Measurements from ENCODE around the gene SCGB2B2.

SCGB2B2 gene

GRCh38 chr19:34678421-34678820 lies 1.5 kb upstream of the SCGB2B2 start:
- no peaks in the 10 kb centered on the region for H3K4me1 ChIP-seq (ENCODE audit: insufficient read depth, insufficient read length)
- H3K27me3 ChIP-seq (ENCODE audit: insufficient read depth, insufficient read length) = no peaks in the 10 kb centered on the region
- DNase-seq (ENCODE audit: low read depth, low spot score) = no peak
- no peak for TF ChIP-seq YY1 (IDR thresholded peaks at IDR 0.05; ENCODE audit: insufficient read depth, insufficient read length)
- TF ChIP-seq ZNF274 (IDR thresholded peaks at IDR 0.05; ENCODE audit: low read depth, low read length) = no peak
- TF ChIP-seq SUZ12 (IDR thresholded peaks at IDR 0.05; ENCODE audit: extremely low read depth, insufficient read depth, insufficient read length) = no peak
- H3K9ac ChIP-seq (ENCODE audit: insufficient read length, low read depth) = peak overlapping the region; percentile 83
- H3K4me3 ChIP-seq (ENCODE audit: insufficient read length, low read depth) = peak overlapping the region; percentile 74
- peaks cover 34% of the 10 kb centered on the region for H3K36me3 ChIP-seq (ENCODE audit: insufficient read depth, insufficient read length, low read length)
- H3K9me3 ChIP-seq (ENCODE audit: insufficient read depth, low read length) = peaks cover 9% of the 10 kb centered on the region

DNA sequence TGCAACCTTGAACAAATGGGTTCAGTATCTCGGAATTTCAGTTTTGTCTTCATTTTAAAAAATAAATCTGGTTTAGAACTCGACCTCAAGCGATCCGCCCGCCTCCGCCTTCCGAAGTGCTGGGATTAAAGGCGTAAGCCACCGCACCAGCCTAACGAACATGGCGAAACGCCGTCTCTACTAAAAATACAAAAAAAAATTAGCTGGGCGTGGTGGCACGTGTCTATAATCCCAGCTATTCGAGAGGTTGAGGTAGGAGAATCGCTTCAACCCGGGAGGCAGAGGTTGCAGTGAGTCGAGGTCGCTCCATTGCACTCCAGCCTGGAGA lies 1.1 kb upstream of the SCGB2B2 start:
- no peak for TF ChIP-seq SUZ12 (IDR thresholded peaks at IDR 0.05; ENCODE audit: extremely low read depth, insufficient read depth, insufficient read length)
- no peak for TF ChIP-seq YY1 (IDR thresholded peaks at IDR 0.05; ENCODE audit: insufficient read depth, insufficient read length)
- no peak for TF ChIP-seq ZNF274 (IDR thresholded peaks at IDR 0.05; ENCODE audit: low read depth, low read length)
- Histone ChIP-seq H3K4me1 (ENCODE audit: insufficient read depth, insufficient read length) (no peaks in the 10 kb centered on the region), H3K4me3 (ENCODE audit: insufficient read length, low read depth) (peak overlapping the region; percentile 74), H3K27me3 (ENCODE audit: insufficient read depth, insufficient read length) (no peaks in the 10 kb centered on the region), H3K36me3 (ENCODE audit: insufficient read depth, insufficient read length, low read length) (peaks cover 32% of the 10 kb centered on the region), H3K9ac (ENCODE audit: insufficient read length, low read depth) (peak overlapping the region; percentile 83), H3K9me3 (ENCODE audit: insufficient read depth, low read length) (peaks cover 6% of the 10 kb centered on the region)
- no peak for DNase-seq (ENCODE audit: low read depth, low spot score)

DNA sequence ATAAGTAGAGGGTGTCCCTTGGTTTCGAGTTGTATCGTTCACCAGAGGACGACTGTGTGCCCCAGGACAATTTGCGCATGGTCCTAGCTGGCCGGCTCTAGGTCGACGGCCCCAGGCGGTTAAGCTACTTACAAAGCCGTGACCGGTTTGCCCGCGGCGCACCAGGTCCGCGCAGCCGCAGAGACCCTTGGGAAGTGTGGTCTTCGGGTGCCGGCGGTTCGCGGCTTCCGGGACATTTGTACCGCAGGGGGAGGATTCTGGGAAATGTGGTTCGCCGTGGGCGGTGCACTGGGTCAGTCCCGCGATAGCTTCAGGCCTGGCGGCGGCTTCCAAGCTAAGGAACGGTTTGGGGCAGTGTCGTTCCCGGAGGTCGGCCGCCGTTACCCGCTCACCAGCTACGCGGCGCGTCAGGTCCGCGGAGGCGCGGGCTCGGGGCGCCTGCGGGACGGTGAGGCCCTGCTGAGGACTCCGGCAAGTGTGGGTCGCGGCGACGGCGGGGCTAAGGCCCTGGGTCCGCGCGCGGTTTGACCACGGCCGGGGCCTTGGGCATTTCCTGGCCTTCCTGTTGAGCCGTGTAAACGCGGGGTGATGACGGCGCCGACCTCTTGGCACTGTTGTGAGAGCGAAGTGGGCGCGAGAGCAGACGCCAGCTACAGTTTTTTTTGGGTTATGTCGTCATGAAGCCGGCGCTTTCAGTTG lies 576 bp upstream of the SCGB2B2 start, which contains the start of gene ZNF302:
ZNF302 (plus strand) TSS at position 293 of the 699 bp plus-strand sequence. CDS start 1,127 bp downstream, outside the sequence.
- H3K36me3 ChIP-seq (ENCODE audit: insufficient read depth, insufficient read length, low read length) = peaks cover 28% of the 10 kb centered on the region
- no peaks in the 10 kb centered on the region for H3K4me1 ChIP-seq (ENCODE audit: insufficient read depth, insufficient read length)
- H3K4me3 ChIP-seq (ENCODE audit: insufficient read length, low read depth) = peak within 1 kb of the TSS; percentile 74
- H3K27me3 ChIP-seq (ENCODE audit: insufficient read depth, insufficient read length) = no peaks in the 10 kb centered on the region
- peak within 1 kb of the TSS; percentile 83 for H3K9ac ChIP-seq (ENCODE audit: insufficient read length, low read depth)
- no peak for TF ChIP-seq YY1 (IDR thresholded peaks at IDR 0.05; ENCODE audit: insufficient read depth, insufficient read length)
- H3K9me3 ChIP-seq (ENCODE audit: insufficient read depth, low read length) = 0 out of 2 replicates have a peak, but pooled peaks cover under 1% of the 10 kb centered on the region
- DNase-seq (ENCODE audit: low read depth, low spot score) = peak; percentile 85

DNA sequence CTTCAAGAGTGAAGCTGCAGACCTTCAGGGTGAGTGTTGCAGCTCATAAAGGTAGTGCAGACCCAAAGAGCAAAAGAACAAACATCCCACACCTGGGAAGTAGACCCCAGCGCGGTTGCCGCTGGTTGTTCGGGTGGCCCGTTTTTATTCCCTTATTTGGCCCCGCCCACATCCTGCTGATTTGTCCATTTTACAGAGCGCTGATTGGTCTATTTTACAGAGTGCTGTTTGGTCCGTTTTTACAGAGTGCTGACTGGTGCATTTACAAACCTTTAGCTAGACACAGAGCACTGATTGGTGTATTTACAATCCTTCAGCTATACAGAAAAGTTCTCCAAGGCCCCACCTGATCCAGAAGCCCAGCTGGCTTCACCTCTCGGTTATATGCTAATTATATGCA lies 1.0 kb downstream of the SCGB2B2 start:
- Histone ChIP-seq H3K9me3 (ENCODE audit: insufficient read depth, low read length) (no peaks in the 10 kb centered on the region), H3K27me3 (ENCODE audit: insufficient read depth, insufficient read length) (no peaks in the 10 kb centered on the region), H3K4me3 (ENCODE audit: insufficient read length, low read depth) (no peak overlapping the region), H3K4me1 (ENCODE audit: insufficient read depth, insufficient read length) (no peaks in the 10 kb centered on the region), H3K9ac (ENCODE audit: insufficient read length, low read depth) (no peak overlapping the region), H3K36me3 (ENCODE audit: insufficient read depth, insufficient read length, low read length) (peaks cover 20% of the 10 kb centered on the region)
- no peak for DNase-seq (ENCODE audit: low read depth, low spot score)
- TF ChIP-seq SUZ12 (IDR thresholded peaks at IDR 0.05; ENCODE audit: extremely low read depth, insufficient read depth, insufficient read length) (no peak), ZNF274 (IDR thresholded peaks at IDR 0.05; ENCODE audit: low read depth, low read length) (no peak), YY1 (IDR thresholded peaks at IDR 0.05; ENCODE audit: insufficient read depth, insufficient read length) (no peak)

GRCh38 chr19:34675250-34675649 lies 1.7 kb downstream of the SCGB2B2 start:
- no peak overlapping the region for H3K4me3 ChIP-seq (ENCODE audit: insufficient read length, low read depth)

DNA sequence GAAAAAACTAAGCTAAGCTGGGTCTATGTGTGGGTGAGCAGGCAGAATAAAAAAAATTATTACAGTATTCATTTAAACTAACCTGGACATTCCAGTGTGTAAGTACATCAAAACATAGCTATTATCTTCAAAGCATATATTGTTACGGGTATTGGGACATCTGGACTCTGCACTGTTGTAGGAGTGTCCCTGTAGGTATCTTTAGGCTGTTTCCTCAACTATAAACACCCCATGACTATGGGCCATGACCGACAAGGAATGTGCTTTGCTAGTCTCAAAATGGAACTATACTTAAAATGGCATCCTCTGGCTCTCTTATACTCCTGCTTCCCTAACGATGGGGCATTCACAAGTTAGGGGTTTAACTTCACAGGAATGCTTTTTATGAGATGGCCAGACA lies 3.4 kb downstream of the SCGB2B2 start:
- Histone ChIP-seq H3K36me3 (ENCODE audit: insufficient read depth, insufficient read length, low read length) (peaks cover under 1% of the 10 kb centered on the region), H3K4me1 (ENCODE audit: insufficient read depth, insufficient read length) (no peaks in the 10 kb centered on the region), H3K27me3 (ENCODE audit: insufficient read depth, insufficient read length) (no peaks in the 10 kb centered on the region), H3K9me3 (ENCODE audit: insufficient read depth, low read length) (no peaks in the 10 kb centered on the region), H3K9ac (ENCODE audit: insufficient read length, low read depth) (no peak overlapping the region), H3K4me3 (ENCODE audit: insufficient read length, low read depth) (no peak overlapping the region)
- no peak for DNase-seq (ENCODE audit: low read depth, low spot score)
- TF ChIP-seq ZNF274 (IDR thresholded peaks at IDR 0.05; ENCODE audit: low read depth, low read length) (no peak), SUZ12 (IDR thresholded peaks at IDR 0.05; ENCODE audit: extremely low read depth, insufficient read depth, insufficient read length) (no peak), YY1 (IDR thresholded peaks at IDR 0.05; ENCODE audit: insufficient read depth, insufficient read length) (no peak)

More at GRCh38 chr19:34675250-34675649, 1.7 kb downstream of the SCGB2B2 start:
- H3K9ac ChIP-seq (ENCODE audit: insufficient read length, low read depth) = no peak overlapping the region
- no peaks in the 10 kb centered on the region for H3K9me3 ChIP-seq (ENCODE audit: insufficient read depth, low read length)
- no peaks in the 10 kb centered on the region for H3K4me1 ChIP-seq (ENCODE audit: insufficient read depth, insufficient read length)
- H3K27me3 ChIP-seq (ENCODE audit: insufficient read depth, insufficient read length) = no peaks in the 10 kb centered on the region
- H3K36me3 ChIP-seq (ENCODE audit: insufficient read depth, insufficient read length, low read length) = peaks cover 14% of the 10 kb centered on the region
- no peak for TF ChIP-seq YY1 (IDR thresholded peaks at IDR 0.05; ENCODE audit: insufficient read depth, insufficient read length)
- no peak for TF ChIP-seq ZNF274 (IDR thresholded peaks at IDR 0.05; ENCODE audit: low read depth, low read length)
- TF ChIP-seq SUZ12 (IDR thresholded peaks at IDR 0.05; ENCODE audit: extremely low read depth, insufficient read depth, insufficient read length) = no peak
- no peak for DNase-seq (ENCODE audit: low read depth, low spot score)

DNA sequence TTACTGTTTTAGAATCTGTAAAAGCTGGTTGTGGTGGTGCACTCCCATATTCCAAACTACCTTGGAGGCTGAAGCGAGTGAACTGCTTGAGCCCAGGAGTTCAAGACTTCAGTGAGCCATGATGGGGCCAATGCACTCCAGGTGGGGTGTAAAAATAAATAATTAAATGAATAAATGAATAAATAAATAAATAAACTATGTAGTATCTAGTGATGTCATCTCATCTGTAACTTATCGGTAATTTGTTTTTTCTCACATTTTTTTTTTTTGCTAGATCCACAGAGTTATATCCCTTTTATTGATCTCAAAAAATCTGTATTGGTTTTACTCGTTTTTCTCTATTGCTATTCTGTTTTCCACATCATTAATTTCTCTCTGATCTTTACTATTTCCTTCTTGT lies 5.0 kb downstream of the SCGB2B2 start:
- Histone ChIP-seq H3K4me3 (ENCODE audit: insufficient read length, low read depth) (no peak overlapping the region), H3K27me3 (ENCODE audit: insufficient read depth, insufficient read length) (no peaks in the 10 kb centered on the region), H3K4me1 (ENCODE audit: insufficient read depth, insufficient read length) (peaks cover 2% of the 10 kb centered on the region), H3K9me3 (ENCODE audit: insufficient read depth, low read length) (no peaks in the 10 kb centered on the region), H3K9ac (ENCODE audit: insufficient read length, low read depth) (no peak overlapping the region), H3K36me3 (ENCODE audit: insufficient read depth, insufficient read length, low read length) (no peaks in the 10 kb centered on the region)
- no peak for TF ChIP-seq YY1 (IDR thresholded peaks at IDR 0.05; ENCODE audit: insufficient read depth, insufficient read length)
- TF ChIP-seq ZNF274 (IDR thresholded peaks at IDR 0.05; ENCODE audit: low read depth, low read length) = no peak
- no peak for TF ChIP-seq SUZ12 (IDR thresholded peaks at IDR 0.05; ENCODE audit: extremely low read depth, insufficient read depth, insufficient read length)
- DNase-seq (ENCODE audit: low read depth, low spot score) = no peak
